Aorta (tissue), 5 donors: ENCODE measurements around the gene WDR70. TPM values are rescaled to one million over a fixed set of nuclear protein-coding genes. Genes with fewer than 3 reads are reported as not detected.

Experiments
- ATAC-seq: fragments of 200-7000 bp; cut with Tn5 transposase; one replicate; pipeline ENCODE4 v1.9.1; 2022; ENCODE audit warnings: moderate library complexity; ENCODE audit not compliant: low FRiP score
- DNase-seq, 2 donors: peaks; one replicate each; pipeline ENCODE4 v3.0.0-alpha.2; 2020
- H3K27ac ChIP-seq, 2 donors: one replicate each; pipeline ENCODE4 v1.5.1; 2013; ENCODE audit warnings: low read length in 2 of 2, mild to moderate bottlenecking in 2 of 2, moderate library complexity in 2 of 2, control low read depth in 1 of 2, inconsistent platforms in 1 of 2, low read depth in 1 of 2
- H3K27me3 ChIP-seq, 2 donors: one replicate each; pipeline ENCODE4 v1.6.1; 2013; ENCODE audit warnings: control low read depth in 1 of 2, low read length in 1 of 2, mild to moderate bottlenecking in 1 of 2, moderate library complexity in 1 of 2; ENCODE audit not compliant: insufficient read depth in 2 of 2, control insufficient read depth in 1 of 2
- H3K36me3 ChIP-seq, 2 donors: one replicate each; pipeline ENCODE4 v1.6.1; 2013; ENCODE audit warnings: control low read depth in 1 of 2, low read length in 1 of 2, mild to moderate bottlenecking in 1 of 2; ENCODE audit not compliant: insufficient read depth in 2 of 2, control insufficient read depth in 1 of 2
- H3K4me1 ChIP-seq, 2 donors: one replicate each; pipeline ENCODE4 v1.6.1; 2013; ENCODE audit warnings: low read length in 2 of 2, control low read depth in 1 of 2, mild to moderate bottlenecking in 1 of 2, moderate library complexity in 1 of 2; ENCODE audit not compliant: insufficient read depth in 2 of 2, control insufficient read depth in 1 of 2
- H3K4me3 ChIP-seq, 2 donors: one replicate each; pipeline ENCODE4 v1.5.1; 2013; ENCODE audit warnings: low read length in 2 of 2, control low read depth in 1 of 2, mild to moderate bottlenecking in 1 of 2
- H3K9me3 ChIP-seq: one replicate; pipeline ENCODE4 v1.6.1; 2013; ENCODE audit warnings: mild to moderate bottlenecking, low read length; ENCODE audit not compliant: control insufficient read depth
- WGBS, 2 donors: extraction: QIAGEN DNeasy Blood & Tissue Kit; methylation state at CpG; one replicate each; pipeline ENCODE4 v1.1.7; 2013; 5-methylcytosine and 5-hydroxymethylcytosine counted together
- intact Hi-C, 2 donors: fragments of 100-400 bp; cut with DNase I; formaldehyde crosslinking; loops; one replicate each; pipeline versions ENCODE4 v1.14.2 to v1.15.0; 2022
- polyA plus RNA-seq, 2 donors: library from polyadenylated mRNA; stranded (reverse); fragments of 200-250 nt; gene quantifications; one replicate each; pipeline ENCODE4 v1.2.3, GENCODE V29; 2013
- total RNA-seq, 2 donors: library from RNA; stranded (reverse); fragmentation: NEBNext Ultra II Directional; extraction: Animal tissue kit (Norgen Biotek cat#: 25700); gene quantifications; one replicate each; pipeline ENCODE4 v1.2.1, GENCODE V29; 2021
- donor health status: healthy with polysubstance abuse.
- donor health status: Bipolar disorder and iron deficiency.
- donor health status: DM: no; HTN: no; CAD: no.
- donor health status: DM: no; HTN: no; CAD: no.
- donor health status: DM: yes; HTN: yes; CAD: no.

The WDR70 gene
- total and polyA plus RNA-seq, 4 donors: 12.3 to 41.3 (median 22.1) TPM

- no peaks in the 10 kb centered on the region for H3K27me3 ChIP-seq
- peaks cover 2 to 3% of the 10 kb centered on the region in 2 donors for H3K4me1 ChIP-seq
- WGBS, 2 donors: 72 to 75% methylated on average over 5 of the region's 5 CpGs
- intact Hi-C loops: no loop called here
- no peak overlapping the region for H3K4me3 ChIP-seq
- H3K9me3 ChIP-seq: no peaks in the 10 kb centered on the region
- H3K27ac ChIP-seq: no peak overlapping the region
- ATAC-seq: no peak
- H3K36me3 ChIP-seq: no peaks in the 10 kb centered on the region
- no peak for DNase-seq
Measured at GRCh38 chr5:37661227-37661920, 282.3 kb downstream of the WDR70 start.

GRCh38 chr5:37661951-37662350 lies 282.8 kb downstream of the WDR70 start:
- Histone ChIP-seq H3K4me1 (peaks cover 3 to 4% of the 10 kb centered on the region in 2 donors), H3K27me3 (no peaks in the 10 kb centered on the region), H3K4me3 (no peak overlapping the region), H3K27ac (no peak overlapping the region), H3K36me3 (no peaks in the 10 kb centered on the region), H3K9me3 (no peaks in the 10 kb centered on the region)
- intact Hi-C loops: no loop called here
- DNase-seq: no peak
- no peak for ATAC-seq
- 90 to 91% methylated on average over 2 of the region's 2 CpGs for WGBS, 2 donors

GRCh38 chr5:37662362-37662761 lies 283.2 kb downstream of the WDR70 start:
- DNase-seq (no peak), ATAC-seq (no peak)
- H3K9me3 ChIP-seq: no peaks in the 10 kb centered on the region
- no peak overlapping the region for H3K27ac ChIP-seq
- peaks cover 3 to 4% of the 10 kb centered on the region in 2 donors for H3K4me1 ChIP-seq
- intact Hi-C loops: no loop called here
- H3K27me3 ChIP-seq: no peaks in the 10 kb centered on the region
- no peaks in the 10 kb centered on the region for H3K36me3 ChIP-seq
- WGBS, 2 donors: 83 to 87% methylated on average over 3 of the region's 3 CpGs
- H3K4me3 ChIP-seq: no peak overlapping the region

GRCh38 chr5:37662789-37663485 lies 283.8 kb downstream of the WDR70 start:
- Histone ChIP-seq H3K4me3 (no peak overlapping the region), H3K4me1 (peaks cover 3 to 4% of the 10 kb centered on the region in 2 donors), H3K9me3 (no peaks in the 10 kb centered on the region), H3K27ac (no peak overlapping the region), H3K27me3 (no peaks in the 10 kb centered on the region), H3K36me3 (no peaks in the 10 kb centered on the region)
- DNase-seq (no peak), ATAC-seq (no peak)
- WGBS, 2 donors: 79% methylated on average over 5 of the region's 5 CpGs
- intact Hi-C loops: no loop called here

GRCh38 chr5:37663538-37663937 lies 284.4 kb downstream of the WDR70 start:
- H3K4me3 ChIP-seq: no peak overlapping the region
- WGBS, 2 donors: 90 to 94% methylated on average over 5 of the region's 5 CpGs
- no peaks in the 10 kb centered on the region for H3K9me3 ChIP-seq
- no peaks in the 10 kb centered on the region for H3K27me3 ChIP-seq
- DNase-seq (no peak), ATAC-seq (no peak)
- H3K36me3 ChIP-seq: no peaks in the 10 kb centered on the region
- H3K4me1 ChIP-seq: peaks cover 3 to 4% of the 10 kb centered on the region in 2 donors
- intact Hi-C loops: no loop called here
- no peak overlapping the region for H3K27ac ChIP-seq

GRCh38 chr5:37664551-37664950 lies 285.4 kb downstream of the WDR70 start:
- no peaks in the 10 kb centered on the region for H3K36me3 ChIP-seq
- peaks cover 3 to 4% of the 10 kb centered on the region in 2 donors for H3K4me1 ChIP-seq
- DNase-seq (no peak), ATAC-seq (no peak)
- no peaks in the 10 kb centered on the region for H3K9me3 ChIP-seq
- H3K27ac ChIP-seq: no peak overlapping the region
- intact Hi-C loops: no loop called here
- H3K27me3 ChIP-seq: no peaks in the 10 kb centered on the region
- no peak overlapping the region for H3K4me3 ChIP-seq
- 95 to 97% methylated on average over 1 of the region's 1 CpG for WGBS, 2 donors

GRCh38 chr5:37665272-37665671 lies 286.2 kb downstream of the WDR70 start:
- 37 to 44% methylated on average over 1 of the region's 1 CpG for WGBS, 2 donors
- Histone ChIP-seq H3K4me3 (no peak overlapping the region), H3K27ac (no peak overlapping the region)

GRCh38 chr5:37665889-37666288 lies 286.8 kb downstream of the WDR70 start:
- WGBS, 2 donors: 34 to 36% methylated on average over 12 of the region's 12 CpGs
- DNase-seq (peak in 1 of 2 donors; percentile 61), ATAC-seq (no peak)

More at GRCh38 chr5:37665272-37665671, 286.2 kb downstream of the WDR70 start:
- no peak for ATAC-seq
- no peaks in the 10 kb centered on the region for H3K27me3 ChIP-seq
- no peaks in the 10 kb centered on the region for H3K36me3 ChIP-seq
- DNase-seq: no peak
- H3K4me1 ChIP-seq: peaks cover 3 to 4% of the 10 kb centered on the region in 2 donors
- intact Hi-C loops: no loop called here
- H3K9me3 ChIP-seq: no peaks in the 10 kb centered on the region

GRCh38 chr5:37667430-37667829 lies 288.3 kb downstream of the WDR70 start:
- ATAC-seq (no peak), DNase-seq (no peak)
- H3K27ac ChIP-seq: no peak overlapping the region
- H3K27me3 ChIP-seq: no peaks in the 10 kb centered on the region
- no peaks in the 10 kb centered on the region for H3K9me3 ChIP-seq
- no peaks in the 10 kb centered on the region for H3K36me3 ChIP-seq
- H3K4me3 ChIP-seq: no peak overlapping the region
- peaks cover 3 to 4% of the 10 kb centered on the region in 2 donors for H3K4me1 ChIP-seq
- intact Hi-C loops: no loop called here

More at GRCh38 chr5:37665889-37666288, 286.8 kb downstream of the WDR70 start:
- peaks cover 3 to 4% of the 10 kb centered on the region in 2 donors for H3K4me1 ChIP-seq
- H3K4me3 ChIP-seq: no peak overlapping the region
- intact Hi-C loops: no loop called here
- no peaks in the 10 kb centered on the region for H3K36me3 ChIP-seq
- no peaks in the 10 kb centered on the region for H3K27me3 ChIP-seq
- H3K27ac ChIP-seq: no peak overlapping the region
- no peaks in the 10 kb centered on the region for H3K9me3 ChIP-seq
